Right hindlimb (tissue), 1 donor: ENCODE data around the gene USP8.
"Not testable (repeated sequence)": the region's sequence is repeated elsewhere in the genome, so short reads cannot be mapped to it uniquely, and the experiment has no call there.

Experiments
- DNase-seq: peaks from one replicate; pipeline ENCODE4 v3.0.0-alpha.2; 2018

The USP8 gene

DNA sequence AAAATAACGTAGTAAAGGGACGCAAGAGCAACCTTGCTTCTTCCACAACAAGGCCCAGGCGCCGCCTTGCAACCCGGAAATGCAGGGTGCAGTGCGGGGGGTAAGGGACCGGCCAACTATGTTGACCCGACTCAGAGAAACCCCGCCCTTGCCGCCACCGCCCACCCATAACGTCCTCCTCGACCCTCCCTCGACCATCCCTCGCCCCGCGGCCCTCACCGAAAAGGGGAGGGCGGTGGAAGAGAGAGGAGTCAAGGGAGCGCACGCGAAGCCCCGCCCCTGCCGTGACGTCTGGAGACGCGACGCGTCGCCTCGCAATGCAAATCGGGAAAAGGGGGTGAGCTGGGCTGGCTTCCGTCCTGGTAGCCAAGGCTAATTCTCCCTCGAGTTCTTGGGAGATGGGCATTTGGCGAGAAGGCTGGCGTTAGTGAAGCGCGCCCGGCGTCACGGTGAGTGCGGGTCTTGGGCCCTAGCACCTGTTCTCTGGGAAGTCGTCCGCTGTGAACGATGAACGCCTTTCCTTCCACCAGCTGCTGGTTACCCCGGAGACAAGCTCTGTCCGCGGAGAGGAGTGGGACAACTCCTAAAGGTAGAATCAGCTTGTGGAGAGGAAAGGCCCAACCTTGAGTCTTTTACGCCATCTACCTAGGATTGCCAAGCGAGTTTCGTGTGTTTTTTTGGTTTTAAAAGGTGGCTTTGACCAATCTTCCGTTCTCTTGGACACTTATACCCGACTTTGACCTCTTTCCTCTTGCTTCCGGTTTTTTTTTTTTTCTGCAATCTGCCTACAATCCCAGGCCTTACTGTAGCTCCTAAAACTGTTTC, at the start of gene USP8:
TSS of gene USP8 (plus strand) at position 340 of the 825 bp plus-strand sequence. CDS start 14,669 bp downstream, outside the sequence.
- DNase-seq = peak; percentile 99

DNA sequence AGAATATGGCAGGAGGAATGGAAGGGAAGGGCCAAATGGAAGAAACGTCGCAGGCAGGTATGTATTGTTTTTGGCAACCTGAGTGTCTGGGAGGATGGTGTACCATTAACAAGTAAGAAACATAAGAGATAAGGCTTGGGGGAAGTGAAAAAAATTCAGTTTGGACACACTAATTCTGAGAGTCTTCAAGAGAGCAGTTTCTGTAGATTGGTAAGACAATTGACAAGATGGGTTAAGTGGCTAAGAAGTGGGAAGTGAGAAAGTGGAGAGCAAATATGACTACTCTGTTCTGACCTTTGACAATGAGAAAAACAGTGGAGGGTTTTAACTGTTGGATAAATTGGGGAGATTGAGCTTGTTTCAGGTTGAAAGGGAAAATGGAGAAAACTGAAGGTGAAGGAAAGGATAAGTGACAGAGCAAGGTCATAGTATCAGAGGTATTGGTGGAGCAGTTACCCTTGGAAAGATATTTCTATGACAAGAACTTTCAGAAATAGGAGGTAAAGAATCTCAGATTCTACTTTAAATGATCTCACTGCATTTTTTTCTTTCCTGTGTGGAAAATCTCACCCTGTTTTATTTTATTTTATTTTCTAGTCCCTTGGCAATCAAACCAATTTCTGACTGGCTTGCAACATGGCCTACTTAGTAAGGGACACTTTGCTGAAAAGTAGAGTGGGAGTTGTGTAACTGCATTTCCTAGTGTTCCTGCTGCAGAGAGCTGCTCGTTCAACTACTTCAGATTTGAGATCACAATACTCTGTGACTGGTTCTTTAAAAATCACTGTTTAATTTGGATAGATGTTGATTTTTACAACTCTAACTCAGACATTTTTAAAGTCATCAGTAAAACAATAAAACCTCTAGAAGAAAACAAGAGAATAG, 46.1 kb upstream of the USP8 start:
- DNase-seq = no peak

DNA sequence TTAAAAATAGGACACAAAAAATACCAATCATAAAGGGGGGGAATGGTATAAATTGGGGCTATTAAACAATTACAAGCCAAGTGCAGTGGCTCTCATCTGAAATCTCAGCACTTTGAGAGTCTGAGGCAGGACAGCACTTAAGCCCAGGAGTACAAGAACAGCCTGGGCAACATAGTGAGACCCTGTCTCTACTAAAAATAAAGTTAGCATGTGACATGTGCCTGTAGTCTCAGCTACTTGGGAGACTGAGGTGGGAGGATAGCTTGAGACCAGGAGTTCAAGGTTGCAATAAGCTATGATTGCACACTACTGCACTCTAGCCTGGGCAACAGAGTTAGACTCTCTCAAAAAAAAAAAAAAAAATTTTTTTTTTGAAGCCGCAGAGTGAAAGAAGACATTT, 45.4 kb upstream of the USP8 start:
- DNase-seq = no peak

DNA sequence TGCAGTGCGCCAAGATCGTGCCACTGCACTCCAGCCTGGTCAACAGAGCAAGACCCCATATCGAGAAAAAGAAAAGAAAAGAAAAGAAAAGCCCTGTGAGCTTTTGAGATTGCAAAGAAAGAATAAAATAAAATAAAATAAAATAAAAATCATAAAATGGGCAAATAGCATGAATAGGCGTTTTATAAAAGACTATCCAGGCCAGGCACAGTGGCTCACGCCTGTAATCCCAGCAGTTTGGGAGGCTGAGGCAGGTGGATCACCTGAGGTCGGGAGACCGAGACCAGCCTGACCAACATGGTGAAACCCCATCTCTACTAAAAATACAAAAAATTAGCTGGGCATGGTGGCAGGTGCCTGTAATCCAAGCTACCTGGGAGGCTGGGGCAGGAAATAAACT, 44.8 kb upstream of the USP8 start:
- not testable (repeated sequence) for DNase-seq

DNA sequence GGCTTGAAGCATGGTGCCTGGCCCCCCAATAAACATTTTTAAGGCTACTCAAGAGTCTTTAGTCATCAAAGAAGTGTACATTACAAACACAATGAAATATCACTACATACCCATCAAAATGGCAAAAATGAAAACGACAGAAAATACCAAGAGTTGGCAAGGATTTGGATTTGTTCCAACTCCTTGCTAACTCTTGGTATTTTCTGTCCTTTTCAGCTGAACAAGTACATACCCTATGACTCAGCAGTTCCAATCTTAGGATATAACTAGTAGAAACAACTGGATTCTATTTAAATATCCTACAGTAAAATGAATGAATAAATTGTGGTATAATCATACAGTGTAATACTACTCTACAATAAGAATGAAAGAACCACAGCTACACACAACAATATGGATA, 44.1 kb upstream of the USP8 start:
- no peak for DNase-seq

DNA sequence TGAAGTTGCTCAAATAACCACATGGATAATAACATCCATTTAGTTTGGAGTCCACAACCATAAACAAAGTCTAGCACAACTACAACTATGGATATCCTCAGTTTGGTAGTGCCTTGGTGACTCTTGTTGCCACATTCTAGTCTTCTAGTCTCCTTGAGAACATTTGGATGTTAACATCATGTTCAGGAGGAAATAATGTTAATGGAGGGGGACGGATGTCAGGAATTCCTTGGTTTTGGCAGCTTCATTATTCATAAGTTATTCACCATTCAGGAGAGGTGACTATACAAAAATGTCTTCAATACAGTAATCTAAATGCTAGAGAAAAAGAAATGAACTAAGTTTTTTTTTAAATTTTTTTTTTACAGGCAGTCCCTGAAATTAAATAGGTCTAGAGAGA, 42.8 kb upstream of the USP8 start:
- DNase-seq = no peak

DNA sequence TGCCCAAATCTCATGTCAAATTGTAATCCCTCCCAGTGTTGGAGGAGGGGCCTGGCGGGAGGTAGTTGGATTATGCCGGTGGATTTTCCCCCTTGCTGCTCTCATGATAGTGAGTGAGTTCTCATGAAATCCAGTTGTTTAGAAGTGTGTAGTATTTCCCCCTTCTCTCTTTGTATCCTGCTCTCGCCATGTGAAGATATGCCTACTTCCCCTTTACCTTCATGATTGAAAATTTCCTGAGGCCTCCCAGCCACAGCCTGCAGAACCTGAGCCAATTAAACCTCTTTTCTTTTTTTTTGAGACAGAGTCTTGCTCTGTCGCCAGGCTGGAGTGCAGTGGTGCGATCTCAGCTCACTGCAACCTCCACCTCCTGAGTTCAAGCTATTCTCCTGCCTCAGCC, 41.8 kb upstream of the USP8 start:
- not testable (repeated sequence) for DNase-seq

DNA sequence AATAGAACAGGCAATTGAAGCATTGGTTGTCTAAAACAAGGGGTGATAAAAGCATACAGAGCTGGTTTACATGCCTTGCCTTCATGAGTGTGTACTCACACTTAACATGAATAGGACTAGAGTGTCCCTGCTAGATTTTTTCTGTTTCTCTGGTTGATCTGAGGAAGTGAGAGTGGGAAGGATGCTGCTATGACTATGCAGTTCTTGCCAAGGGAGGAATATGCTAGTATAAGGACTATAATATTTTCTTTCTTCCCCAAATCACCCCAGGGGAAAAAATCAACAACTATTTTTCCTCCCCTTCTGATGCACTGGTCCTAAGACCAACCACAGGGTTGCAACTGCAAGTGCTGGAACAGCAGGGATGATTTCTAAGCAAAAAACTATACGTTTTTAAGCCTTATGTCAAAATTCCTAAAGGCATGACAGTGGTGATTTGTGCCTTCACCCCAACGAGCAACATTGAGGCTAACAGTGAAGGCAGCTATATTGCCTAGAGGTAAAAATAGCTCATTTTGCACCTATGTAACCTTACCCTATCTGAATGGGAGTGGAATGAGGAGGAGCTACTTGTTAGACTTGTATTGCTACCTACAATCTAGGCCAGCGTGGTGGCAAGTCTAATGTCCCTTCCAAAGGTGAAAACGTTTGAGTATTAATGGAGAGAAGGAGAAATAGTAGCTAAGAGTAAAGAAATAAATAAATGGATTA, 33.5 kb upstream of the USP8 start:
- DNase-seq = no peak

DNA sequence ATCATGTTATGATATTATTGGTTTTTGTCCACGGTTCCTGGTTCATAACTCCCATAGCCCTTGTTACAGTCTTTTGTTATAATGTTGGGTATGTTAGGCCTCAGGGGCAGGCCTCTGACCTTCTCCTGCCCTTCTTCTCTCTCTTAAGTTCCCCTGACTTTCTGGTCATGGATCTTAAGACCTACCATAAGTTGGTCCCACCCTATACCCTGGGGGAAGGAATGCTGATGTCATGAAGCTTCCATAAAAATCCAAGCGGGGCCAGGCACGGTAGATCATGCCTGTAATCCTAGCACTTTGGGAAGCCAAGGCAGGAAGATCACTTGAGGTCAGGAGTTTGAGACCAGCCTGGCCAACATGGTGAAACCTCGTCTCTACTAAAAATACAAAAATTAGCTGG, 32.6 kb upstream of the USP8 start:
- not testable (repeated sequence) for DNase-seq

DNA sequence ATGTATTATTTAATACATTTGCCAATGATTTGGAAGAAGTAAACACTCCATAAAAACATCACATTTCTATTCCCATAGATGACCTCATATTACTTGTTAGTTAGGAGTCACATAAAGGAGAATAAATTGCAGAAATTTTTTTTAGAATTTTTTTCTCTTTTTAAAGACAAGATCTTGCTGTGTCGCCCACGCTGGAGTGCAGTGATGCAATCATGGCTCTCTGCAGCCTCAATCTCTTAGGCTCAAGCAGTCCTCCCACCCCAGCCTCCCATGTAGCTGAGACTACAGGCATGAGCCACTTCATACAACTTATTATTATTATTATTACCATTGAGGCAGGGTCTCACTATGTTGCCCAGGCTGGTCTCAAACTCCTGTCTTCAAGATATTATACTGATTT, 12.3 kb upstream of the USP8 start:
- DNase-seq = no peak

DNA sequence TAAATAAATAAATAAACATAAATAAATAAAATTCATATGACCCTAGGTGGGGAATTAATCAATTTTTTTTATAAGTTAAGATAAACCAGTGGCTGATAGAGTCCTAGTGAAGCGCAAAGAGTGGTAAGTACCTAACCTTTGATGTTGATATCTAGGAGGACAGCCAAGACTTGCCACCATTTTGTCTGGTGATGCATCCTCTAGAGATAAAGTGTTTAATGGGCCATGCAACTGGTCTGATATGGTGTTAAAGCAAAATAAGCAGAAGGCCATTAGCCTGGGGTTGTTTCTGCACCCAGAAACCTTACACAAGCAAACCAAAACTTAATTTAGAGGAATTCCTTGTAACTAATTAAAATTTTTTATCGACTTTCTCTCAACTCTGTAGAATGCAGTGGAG, 9.6 kb upstream of the USP8 start:
- DNase-seq = no peak

DNA sequence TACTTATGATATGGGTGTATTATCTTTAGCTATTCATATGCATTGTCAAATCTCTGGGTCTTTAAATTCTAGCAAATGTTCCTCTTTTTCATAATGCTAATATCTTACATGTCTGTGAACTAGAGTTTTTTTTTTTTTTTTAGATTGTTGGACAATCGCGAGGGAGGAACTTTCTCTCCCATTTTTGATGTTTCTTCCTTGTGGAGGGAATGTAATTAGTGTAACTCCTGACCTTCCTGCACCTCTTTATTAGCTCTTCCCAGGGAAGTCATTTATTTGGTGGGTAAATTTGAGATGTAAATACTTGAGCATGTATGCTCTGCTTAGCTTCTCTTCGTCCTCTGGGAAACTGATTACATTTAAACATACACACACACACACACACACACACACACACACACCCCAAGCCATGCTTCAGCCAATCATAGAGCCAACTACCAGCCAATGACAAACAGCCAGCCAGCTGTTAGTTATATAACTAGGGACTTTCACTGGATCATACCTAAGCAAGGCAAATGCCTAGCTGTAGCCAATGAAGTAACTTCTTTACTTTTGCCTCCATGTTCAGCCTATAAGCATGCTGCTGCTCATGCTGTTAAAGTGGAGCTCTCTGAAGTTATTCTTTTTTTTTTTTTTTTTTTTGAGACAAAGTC, 8.3 kb upstream of the USP8 start:
- DNase-seq = no peak

DNA sequence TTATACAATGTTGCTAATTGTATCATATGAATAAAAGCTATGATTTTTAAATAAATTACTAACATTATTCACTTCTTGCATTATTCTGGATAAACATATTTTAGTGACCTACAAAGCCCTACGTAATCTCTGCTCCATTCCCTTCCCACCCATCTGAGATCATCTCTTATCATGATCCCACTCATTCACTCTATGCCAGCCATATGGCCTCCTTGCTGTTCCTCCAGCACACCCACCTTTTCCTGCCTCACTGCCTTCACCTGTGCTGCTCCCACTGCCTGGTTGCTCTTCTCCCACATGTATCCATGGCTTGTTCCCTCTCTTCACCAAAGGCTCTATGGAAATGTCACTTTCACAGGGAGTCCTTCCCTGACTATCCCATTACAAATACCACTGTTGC, 7.3 kb upstream of the USP8 start:
- no peak for DNase-seq

DNA sequence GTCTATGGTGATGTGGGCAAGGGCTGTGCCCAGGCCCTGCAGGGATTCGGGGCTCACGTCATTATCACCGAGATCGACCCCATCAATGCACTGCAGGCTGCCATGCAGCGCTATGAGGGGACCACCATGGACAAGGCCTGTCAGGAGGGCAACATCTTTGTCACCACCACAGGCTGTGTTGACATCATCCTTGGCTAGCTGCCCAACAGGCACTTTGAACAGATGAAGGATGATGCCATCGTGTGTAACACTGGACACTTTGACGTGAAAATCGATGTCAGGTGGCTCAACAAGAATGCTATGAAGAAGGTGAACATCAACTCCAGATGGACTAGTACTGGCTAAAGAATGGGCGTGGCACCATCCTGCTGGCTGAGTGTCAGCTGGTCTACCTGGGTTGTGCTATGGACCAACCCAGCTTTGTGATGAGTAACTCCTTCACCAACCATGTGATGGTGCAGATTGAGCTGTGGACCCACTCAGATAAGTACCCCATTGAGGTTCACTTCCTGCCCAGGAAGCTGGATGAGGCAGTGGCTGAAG, 6.1 kb upstream of the USP8 start:
- no peak for DNase-seq

DNA sequence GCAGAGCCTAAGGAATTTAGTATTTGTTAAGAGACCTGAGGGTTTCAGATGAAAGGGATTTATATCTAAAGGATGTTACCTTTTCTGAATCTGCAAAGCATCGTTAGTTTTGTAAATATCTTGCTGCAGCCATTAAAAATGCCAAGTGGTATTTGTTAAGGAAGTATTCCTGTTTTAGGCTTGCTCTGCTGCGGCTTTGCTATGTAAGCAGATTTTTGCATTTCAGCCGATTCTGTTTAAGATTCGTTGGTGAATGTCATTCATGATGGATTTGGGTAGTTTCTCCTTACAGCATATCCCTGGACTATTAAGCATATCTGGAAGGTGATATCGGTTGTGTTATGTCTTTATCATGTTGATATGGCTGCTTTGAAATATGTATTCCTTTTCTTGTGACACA, 1.0 kb downstream of the USP8 start:
- DNase-seq = no peak

DNA sequence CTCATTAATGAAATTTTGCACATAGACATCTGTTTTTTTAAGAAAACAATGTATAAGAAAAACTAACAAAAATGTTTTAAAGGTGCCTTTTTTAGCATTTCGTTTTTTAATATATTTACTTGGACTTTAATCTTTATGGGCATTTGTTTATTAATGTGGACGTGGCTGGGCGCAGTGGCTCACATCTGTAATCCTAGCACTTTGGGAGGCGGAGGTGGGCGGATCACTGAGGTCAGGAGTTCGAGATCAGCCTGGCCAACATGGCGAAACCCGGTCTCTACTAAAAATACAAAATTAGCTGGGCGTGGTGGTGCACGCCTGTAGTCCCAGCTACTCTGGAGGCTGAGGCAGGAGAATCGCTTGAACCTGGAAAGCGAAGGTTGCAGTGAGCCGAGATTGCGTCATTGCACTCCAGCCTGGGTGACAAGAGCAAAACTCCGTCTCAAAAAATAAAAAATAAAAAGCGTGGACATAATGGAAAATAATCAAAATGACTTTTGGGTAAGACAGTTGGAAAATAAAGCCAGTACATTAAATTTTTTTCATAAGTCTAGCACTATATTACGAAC, 1.6 kb downstream of the USP8 start:
- DNase-seq = not testable (repeated sequence)

DNA sequence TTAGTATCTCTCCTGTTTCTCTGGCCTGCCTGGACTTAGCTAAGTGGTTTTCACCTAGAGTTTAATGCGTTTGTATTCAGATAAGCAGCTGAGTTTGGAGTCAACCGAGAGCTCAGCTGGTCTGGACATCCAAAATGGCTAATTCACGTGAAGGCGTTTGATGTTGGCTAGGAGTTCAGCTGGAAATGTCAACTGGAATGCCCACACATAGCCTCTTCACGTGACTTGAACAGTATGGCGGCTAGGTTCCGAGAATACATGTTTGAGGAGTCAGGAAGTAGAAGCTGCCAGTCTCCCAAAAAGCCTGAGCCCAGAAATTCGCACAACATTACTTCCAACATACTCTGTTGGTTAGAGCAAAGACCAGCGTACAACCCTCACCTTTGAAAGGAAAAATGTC, 2.2 kb downstream of the USP8 start:
- no peak for DNase-seq

DNA sequence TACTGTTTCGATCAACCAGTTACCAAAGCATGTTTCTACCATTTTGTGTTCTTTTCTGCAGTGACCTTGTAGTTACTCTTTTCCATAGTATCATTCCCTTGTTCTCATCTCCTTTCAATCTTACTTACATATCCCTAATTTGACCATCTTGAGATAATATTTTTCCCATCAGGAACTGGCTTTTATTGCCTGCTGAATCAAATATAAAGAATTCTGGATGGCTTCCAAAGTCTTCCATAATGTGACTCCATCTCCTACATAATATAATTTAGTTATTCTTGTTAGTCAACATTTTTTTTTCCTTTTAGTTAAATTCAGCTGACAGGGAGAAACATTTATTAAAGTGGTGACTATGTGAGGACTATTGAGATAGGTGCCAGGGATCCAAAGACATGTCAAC, 7.0 kb downstream of the USP8 start:
- no peak for DNase-seq

DNA sequence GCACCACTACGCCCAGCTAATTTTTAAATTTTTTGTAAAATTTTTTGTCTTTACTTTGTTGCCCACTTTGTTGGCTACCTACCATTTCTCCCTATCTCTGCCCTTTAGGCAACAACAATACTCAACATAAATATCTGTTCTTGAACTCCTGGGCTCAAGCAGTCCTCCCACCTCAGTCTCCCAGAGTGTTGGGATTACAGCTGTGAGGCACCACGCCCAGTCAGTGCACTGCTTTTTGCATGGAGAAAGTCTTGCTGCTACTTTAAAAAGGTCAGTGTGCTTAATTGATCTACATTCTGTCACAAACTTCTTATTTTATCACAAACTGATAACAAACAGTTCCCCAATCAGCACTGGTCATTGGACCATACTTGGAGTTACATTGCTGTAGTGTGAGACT, 8.0 kb downstream of the USP8 start:
- DNase-seq = no peak

DNA sequence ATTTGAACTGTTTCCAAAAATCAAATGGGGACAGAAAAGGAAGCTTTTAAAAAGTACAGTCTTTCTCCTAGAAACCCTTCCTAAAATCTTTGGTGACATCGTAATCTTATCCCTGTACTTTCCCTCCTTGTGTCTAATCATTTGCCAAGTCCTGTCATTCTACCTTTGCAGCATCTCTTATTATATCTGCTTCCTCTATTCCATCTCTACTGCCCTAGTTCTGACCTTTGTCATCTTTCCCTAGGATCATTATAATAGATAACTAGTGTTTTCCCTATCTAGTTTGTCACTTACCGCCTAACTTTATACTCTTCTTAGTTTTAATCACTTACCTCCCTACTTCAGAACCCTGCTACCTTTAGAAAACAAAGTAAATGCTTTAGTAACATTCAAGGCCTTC, 11.6 kb downstream of the USP8 start:
- no peak for DNase-seq

DNA sequence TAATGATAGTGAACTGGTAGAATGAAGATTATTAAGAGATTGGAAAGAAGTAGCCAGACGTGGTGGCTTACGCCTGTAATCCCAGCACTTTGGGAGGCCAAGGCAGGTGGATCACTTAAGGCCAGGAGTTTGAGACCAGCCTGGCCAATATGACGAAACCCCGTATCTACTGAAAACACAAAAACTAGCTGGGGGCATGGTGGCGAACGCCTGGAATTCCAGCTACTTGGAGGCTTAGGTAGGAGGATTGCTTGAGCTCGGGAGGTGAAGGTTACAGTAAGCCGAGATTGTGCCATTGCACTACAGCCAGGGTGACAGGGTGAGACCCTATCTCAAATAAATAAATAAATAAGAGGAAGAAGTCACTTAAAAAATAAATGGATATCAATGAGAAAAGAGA, 14.0 kb downstream of the USP8 start:
- DNase-seq = no peak

DNA sequence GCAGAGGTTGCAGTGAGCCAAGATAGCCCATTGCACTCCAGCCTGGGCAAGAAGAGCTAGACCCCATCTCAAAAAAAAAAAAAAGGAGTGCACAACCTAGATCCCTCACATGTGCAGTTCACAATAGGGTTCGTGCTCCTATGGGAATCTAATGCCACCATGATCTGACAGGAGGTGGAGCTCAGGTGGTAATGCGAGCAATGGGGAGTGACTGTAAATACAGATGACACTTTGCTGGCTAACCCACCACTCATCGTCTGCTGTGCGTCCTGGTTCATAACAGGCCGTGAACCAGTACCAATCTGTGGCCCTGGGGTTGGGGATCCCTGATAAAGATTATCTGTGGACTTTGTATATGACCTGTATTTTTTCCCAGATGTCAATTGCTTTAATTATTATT, 16.7 kb downstream of the USP8 start:
- no peak for DNase-seq
